ENCODE results near the gene ALDH9A1.

DNA sequence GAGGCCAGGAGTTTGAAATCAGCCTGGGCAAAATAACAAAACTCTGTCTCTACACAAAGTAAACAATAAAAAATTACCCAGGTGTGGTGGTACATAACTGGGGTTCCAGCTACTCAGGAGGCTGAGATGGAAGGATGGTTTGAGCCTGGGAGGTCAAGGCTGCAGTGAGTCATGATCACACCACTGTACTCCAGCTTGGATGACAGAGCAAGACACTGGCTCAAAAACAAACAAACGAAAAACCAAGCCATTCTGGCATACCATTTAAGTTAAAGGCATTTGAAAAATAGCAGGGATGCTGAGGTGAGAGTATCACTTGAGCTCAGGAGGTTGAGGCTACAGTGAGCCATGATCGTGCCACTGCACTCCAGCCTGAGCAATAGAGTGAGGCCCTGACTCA lies 5.3 kb upstream of the ALDH9A1 start:
- TF ChIP-seq, protein P1, sequence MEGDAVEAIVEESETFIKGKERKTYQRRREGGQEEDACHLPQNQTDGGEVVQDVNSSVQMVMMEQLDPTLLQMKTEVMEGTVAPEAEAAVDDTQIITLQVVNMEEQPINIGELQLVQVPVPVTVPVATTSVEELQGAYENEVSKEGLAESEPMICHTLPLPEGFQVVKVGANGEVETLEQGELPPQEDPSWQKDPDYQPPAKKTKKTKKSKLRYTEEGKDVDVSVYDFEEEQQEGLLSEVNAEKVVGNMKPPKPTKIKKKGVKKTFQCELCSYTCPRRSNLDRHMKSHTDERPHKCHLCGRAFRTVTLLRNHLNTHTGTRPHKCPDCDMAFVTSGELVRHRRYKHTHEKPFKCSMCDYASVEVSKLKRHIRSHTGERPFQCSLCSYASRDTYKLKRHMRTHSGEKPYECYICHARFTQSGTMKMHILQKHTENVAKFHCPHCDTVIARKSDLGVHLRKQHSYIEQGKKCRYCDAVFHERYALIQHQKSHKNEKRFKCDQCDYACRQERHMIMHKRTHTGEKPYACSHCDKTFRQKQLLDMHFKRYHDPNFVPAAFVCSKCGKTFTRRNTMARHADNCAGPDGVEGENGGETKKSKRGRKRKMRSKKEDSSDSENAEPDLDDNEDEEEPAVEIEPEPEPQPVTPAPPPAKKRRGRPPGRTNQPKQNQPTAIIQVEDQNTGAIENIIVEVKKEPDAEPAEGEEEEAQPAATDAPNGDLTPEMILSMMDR (IDR thresholded peaks at IDR 0.05) = no peak
- TF ChIP-seq POLR2A (IDR thresholded peaks at IDR 0.05) = no peak
